NOMO-1 treated with DMSO at 0.1 percent for 48 hours (cell line): ENCODE data around the gene CDH6.
"Not testable (repeated sequence)": the region's sequence is repeated elsewhere in the genome, so short reads cannot be mapped to it uniquely, and the experiment has no call there.

Experiments used
- DNase-seq: peaks from one replicate; lab custom pipeline; 2025; ENCODE audit not compliant: unreplicated experiment; lab: John Stamatoyannopoulos, UW

CDH6 gene

DNA sequence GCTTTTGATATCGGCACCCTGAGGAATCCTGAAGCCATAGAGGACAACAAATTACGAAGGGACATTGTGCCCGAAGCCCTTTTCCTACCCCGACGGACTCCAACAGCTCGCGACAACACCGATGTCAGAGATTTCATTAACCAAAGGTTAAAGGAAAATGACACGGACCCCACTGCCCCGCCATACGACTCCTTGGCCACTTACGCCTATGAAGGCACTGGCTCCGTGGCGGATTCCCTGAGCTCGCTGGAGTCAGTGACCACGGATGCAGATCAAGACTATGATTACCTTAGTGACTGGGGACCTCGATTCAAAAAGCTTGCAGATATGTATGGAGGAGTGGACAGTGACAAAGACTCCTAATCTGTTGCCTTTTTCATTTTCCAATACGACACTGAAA is 129.5 kb downstream of the CDH6 start:
- DNase-seq: no peak

DNA sequence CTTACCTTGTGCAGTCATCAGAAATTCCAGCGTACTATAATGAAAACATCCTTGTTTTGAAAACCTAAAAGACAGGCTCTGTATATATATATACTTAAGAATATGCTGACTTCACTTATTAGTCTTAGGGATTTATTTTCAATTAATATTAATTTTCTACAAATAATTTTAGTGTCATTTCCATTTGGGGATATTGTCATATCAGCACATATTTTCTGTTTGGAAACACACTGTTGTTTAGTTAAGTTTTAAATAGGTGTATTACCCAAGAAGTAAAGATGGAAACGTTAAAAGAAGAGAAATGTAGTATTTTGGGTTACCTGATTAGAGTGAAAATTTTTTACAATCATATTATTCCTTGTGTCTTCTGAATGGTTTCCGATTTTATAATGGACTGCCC is 131.4 kb downstream of the CDH6 start:
- no peak for DNase-seq

DNA sequence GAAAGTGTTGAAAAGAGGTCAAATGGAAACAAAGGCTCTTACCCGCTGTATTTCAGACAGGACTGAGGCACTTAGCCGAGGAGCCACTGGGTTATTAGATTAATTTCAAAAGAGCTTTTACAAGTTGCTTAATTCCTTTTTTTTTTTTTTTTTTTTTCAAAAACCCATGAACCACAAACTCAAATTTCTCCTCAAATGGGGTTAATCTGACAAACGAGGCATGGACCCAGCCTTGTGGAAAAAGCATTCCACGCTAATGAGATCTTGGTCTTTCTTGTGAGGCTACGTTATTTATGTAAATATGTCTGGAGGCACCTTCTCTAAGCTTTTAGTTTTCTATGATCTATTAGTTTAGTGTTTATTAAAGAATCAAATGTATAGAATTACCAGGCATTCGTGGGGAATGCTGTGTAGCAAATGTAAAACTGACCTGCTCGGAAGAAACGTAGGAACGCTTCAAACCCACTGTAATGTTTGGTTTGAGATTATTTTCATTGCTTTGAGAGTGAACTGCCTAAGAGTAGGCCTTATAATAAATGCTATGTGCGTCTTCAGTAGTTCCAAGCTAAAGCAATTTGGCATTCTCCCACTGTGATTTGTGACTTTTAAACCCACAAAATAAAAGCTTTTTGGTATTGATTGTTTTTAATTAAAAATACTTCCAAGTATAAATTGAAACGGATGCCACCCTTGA is 134.7 kb downstream of the CDH6 start:
- no peak for DNase-seq

DNA sequence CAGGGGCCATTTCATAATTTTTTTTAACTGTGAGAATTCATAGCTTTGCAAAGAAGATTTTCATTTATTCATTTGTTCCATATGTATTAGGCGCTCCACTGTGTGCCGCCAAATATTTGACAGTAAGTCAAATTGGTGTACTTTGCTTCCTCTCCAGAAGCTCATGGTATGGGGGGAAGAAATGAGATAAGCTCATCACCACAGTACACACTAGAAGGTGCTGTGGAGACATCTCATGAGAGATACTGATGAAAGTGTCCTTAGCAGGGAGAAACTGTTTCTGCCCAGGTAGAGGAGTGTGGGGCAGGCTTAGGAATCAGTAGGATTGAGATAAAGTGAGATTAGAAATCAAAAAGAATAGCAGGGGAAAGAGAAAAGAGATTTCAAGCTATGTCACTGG is 136.2 kb downstream of the CDH6 start:
- DNase-seq: no peak

DNA sequence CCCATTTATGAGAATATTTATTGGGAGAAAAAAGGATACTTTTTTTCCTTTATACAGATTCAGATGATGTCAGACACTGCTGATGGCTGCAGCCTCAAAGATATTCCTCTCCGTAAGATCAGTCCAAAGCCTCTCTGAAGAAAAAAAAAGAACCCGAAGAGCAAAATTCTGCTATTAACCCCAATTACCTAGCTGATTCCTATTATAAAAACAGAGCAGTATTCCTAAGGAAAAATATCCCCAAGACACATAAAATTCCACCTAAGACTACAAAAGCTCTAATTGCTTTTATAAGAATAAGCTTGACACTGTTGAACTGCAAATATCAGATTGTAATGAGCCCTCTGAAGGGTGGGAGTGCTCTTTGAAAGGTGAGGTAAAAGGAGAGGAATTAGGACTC is 138.7 kb downstream of the CDH6 start:
- DNase-seq: no peak

DNA sequence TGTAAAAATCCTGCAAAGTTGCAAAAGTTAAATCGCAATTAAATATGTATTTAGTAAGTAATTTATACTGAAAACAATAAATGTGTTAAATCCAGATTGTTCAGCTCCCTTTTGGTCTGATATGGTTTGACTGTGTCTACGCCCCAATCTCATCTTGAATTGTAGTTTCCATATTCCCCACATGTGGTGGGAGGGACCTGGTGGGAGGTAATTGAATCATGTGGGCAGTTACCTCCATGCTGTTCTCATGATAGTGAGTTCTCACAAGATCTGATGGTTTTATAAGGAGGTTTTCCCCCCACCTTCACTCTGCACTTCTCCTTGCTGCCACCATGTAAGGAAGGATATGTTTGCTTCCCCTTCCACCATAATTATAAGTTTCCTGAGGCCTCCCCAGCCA is 140.0 kb downstream of the CDH6 start:
- no peak for DNase-seq

DNA sequence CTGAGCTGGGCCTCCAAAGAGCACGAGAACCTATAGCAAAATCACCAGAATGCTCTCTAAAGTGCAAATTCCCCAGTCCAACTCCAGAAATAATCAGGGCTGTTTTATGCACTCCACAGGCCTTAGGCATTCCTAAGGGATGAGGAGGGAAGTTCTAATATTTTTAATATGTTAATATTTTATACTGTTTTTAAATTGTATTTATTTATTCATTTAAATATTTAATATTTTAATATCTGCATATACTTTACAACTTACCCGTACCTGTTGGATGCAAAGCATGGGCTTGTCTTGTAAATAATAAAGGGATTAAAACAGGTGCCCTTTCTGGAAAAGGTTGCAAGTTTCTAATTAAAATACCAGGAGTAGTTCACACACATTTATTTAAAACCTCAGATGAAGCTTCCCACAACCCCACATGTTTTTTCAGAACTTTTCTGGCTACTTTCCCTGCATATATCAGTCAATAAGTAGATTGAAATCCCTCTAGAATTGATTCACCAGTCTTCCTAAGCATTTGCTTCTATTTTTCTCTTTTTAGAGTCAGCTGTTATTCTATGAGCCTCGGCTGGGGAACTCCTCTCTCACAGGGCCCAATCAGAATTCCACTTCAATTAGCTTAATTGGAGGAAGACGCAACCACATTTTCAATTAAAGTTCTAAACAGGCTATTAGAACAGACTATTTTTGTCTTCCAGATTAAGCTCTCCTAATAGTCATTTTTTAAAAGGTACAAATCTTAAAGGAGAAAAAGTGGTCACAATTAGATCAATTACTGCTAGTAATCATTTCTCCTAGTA is 140.8 kb downstream of the CDH6 start:
- DNase-seq: no peak

DNA sequence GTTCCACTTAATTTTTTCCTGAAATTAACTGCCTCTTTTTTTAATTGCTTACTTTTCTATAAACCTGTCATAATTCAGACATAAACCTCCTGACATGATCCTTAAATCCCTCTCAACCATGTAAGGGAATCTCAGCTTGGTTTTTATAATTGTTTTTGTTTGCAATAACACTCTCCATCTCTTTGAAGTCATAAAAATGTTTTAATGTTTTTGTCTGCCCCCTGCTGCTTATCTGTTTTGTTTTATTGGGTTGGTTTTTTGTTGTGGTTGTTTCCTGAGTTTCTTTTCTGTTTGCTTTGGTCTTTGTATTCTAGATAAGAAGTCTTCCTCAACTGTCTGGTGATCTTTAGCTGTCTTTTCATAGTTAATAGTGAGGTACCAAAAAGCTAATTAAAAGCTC is 142.0 kb downstream of the CDH6 start:
- DNase-seq: no peak

DNA sequence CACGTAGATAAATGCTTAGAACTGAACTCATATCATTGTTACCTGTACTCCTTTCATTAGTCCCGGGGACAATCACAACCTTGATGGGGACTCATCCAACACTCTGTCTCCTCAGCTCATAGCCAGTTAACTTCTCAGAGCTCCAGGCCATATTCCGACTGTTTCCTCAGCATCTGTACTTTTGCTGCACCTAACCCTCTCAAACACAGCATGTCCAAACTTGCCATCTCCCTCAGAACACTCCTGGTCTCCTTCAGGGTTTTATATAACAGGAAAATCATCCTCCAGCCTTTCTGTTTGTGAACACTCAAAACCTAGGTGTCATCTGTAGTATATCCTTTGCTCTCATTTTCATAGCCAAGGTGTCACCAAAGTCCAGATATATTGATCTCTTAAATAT is 150.5 kb downstream of the CDH6 start:
- no peak for DNase-seq

DNA sequence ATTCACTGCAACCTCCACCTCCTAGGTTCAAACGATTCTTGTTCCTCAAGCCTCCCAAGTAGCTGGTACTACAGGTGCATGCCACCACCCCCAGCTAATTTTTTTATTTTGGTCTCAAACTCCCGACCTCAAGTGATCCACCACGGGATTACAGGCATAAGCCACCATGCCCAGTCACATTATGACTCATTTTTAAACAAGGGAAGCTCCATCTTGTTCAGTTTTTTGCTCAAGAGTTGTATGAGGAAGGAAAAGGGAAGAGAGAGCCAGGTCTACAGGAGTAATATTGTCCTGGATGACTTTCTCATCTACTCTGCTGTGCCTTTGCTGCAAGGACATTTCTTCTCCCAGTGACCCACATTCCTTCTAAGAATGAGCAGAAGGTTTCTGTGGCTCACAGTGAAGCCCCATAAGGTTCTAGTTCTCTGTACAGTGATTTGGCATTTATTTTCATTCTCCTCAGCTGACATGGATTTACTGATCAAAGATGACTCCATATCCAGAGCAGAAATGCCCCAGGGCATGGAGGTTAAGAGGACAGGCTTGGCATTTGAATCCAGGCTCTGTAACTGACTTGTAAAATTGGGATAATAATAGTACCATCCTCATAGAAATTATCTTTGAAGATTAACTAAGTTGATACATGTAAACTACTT is 153.5 kb downstream of the CDH6 start:
- DNase-seq: no peak

DNA sequence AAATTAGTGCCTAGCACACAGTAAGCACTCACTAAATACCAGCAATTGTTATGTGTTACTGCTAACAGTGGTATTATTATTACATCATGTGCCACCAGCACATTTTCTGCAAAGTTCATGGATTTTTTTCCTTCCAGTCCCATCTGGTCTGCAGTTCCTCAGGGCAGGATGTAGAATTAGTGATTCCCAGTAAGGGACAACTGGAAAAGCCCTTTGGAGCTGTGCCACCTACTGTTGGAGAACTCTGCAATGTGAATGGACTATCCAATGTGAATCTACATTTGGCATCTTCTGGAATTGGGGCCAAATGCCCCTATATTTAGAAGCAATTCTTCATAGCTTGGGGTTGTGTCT is 154.0 kb downstream of the CDH6 start:
- no peak for DNase-seq

DNA sequence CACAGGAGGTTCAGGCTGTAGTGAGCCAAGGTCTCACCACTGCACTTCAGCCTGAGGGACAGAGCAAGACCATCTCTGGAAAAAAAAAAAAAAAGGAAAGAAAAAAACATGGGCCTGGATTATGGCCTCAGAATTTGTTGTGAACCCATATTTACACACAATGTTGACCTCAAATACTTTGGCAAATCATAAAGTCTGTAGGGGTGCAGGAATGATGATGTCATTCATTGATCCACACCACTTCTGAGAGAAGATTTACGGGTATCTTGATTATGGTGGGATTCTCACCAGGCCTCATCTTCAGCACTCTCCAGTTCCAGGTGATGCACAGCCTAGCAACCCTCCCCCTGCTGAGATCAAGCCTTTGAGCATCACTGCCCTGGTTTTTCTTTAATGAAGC is 156.9 kb downstream of the CDH6 start:
- no peak for DNase-seq

DNA sequence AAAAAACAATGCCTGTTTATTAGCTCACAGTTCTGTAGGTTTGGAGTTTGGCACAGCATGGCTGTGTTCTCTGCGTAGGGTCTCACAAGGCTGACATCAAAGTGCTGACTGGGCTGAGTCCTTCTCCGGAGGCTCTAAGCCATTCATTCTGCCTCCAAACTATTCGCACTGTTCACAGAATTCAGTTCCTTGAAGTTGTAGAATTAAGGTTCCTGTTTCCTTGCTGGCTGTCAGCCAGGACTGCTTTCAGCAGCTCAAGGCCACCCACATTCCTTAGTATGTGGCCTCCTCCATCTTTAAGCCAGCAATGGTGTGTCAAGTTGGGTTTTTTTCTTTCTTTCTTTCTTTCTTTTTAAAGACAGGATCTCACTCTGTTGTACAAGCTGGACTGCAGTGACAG is 161.9 kb downstream of the CDH6 start:
- DNase-seq: no peak

DNA sequence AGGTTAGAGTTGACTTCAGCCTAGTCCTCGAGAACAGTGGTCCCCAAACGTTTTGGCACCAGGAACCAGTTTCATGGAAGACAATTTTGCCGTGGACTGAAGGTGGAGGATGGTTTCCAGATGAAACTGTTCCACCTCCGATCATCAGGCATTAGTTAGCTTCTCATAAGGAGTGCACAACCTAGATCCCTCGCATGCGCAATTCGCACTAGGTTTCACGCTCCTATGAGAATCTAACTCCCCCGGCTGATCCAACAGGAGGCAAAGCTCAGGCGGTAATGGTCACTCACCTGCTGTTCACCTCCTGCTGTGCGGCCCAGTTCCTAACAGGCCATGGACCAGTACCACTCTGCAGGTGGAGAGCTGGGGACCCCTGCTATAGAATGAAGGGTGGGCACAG is 163.6 kb downstream of the CDH6 start:
- DNase-seq: no peak

DNA sequence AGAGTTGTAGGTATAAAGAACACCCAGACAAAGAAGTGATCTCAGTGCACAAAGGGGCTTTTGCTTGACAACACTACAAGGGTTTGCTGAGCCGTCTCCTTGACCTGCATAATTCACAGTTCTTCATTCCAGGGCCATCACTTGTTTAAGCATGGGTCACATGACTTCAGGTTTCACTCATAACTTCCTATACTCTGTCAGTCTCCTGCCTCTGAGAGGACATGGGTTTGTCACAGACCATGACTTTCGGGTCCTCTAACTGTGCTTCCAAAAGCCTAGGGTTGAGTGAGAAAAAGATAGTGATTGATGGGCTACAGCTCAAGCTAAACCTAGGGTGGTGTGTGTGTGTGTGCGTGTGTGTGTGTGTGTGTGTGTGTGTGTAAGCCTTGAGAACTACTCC is 166.4 kb downstream of the CDH6 start:
- no peak for DNase-seq

DNA sequence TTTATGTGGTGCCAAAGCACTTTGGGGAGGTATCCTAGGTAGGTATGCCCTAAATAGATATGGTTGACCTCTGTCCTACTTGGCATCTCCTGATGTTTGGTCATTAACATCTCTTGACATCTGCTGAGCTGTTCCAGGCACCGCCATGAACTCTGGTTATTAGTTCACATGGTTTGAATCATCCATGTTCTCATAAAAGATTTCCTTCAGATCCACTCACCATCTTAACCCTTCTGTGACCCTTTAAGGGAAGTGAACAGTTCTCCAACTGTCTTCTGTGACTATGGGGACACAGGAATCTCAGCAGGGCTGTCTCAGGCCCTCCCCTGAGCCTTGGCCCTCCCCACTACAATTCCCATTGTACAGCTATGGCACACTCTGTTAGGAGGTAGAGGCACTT is 167.7 kb downstream of the CDH6 start:
- DNase-seq: no peak

DNA sequence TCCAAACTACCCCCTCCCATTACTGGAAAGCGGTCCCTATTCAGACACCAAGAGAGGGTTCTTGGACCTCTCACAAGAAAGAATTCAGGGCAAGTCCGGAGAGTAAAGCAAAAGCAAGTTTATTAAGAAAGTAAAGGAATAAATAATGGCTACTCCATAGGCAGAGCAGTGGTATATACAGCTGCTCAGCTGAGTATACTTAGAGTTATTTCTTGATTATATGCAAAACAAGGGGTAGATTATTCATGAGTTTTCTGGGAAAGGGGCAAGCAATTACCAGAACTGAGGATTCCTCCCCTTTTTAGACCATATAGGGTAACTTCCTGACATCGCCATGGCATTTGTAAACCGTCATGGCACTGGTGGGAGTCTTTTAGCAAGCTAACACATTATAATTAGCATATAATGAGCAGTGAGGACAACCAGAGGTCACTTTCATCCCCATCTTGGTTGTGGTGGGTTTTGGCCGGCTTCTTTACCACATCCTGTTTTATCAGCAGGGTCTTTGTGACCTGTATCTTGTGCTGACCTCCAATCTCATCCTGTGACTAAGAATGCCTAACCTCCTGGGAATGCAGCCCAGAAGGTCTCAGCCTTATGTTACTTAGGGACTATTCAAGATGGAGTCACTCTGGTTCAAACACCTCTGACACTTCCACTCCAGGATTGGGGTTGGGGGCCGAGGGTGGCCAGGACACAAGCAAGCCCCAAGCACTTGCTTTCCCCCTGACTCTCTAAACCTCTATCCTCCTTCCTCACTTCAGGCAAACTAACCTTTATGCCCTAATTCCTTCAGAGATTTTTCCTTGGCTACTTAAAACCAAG is 168.4 kb downstream of the CDH6 start:
- not testable (repeated sequence) for DNase-seq

DNA sequence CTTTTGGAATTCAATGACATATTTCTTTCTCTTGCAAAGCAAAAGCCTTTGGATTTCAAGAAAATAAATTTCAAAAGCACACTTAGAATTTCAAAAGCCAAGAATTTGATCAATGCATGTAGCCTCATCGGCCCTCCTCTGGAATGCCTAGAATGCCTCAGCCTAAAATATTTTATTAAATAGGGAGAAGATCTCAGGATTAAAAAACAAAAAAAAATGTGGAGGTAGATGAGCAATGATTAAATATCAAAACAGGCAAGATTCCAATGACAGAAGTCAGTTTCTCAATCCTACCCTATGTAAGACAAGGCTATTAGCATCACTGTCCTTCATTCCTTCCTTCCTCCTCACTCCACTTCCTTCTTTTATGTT is 169.0 kb downstream of the CDH6 start:
- no peak for DNase-seq

DNA sequence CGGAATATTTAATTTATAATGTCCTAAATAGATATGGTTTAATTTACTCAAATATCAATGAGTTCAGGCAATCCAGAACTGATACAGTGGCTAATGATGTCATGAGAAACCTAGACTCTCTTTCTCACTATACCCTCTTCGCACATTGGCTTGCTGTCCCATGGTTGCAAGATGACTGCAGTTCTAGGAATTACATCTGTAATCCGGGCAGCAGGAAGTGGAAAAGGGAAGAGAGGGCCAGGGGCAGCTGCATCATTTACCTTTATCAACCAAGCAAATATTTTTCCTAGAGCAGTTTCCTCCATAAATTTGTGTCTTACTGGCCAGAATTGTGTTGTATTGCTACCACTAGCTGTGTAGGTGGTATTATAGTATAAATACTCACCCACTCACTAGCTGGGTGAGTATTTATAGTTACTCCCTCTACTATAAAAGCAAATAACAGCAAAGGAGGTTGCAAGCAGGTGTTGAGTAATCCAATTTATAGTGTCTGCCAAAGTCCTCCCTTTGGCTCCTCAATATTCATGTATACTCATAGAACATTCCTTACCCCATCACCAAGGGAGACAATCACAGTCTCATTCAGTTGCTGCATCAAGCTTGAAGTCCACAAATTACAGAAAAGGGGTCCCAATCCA is 169.6 kb downstream of the CDH6 start:
- no peak for DNase-seq

DNA sequence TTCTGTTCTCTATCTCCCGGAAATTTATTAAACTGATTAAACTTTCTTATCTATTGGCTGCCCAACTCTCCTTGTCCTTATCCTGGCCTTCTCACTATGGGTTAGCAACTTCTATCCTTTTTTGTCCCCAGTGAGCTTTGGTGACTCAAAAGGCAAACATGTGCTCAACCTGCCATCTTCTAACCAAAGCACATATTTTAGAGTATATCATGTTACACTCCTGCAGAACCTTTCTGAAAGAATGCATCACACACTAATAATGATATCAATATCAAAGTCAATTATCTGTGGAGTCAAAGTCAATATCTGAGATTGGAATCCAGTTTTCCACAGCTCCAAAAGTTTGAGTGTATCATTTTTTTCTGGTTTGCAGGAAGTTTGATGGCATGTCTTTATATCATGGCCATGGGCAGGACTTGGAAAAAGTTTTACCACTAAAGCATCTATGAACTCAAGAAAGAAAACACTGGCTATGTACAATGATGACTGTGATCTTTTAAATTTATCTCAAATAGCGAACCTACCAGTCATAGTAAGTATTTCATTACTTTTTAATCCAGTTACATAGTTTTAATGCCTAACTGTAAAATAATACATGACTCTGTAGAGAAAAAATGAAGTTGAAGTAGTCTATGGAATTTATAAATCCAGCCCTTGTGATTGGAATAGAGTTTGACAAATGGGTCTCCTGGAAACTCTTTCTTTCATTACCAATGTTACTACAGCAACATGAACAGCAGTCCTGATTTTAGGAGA is 171.6 kb downstream of the CDH6 start:
- DNase-seq: no peak
